NCI-H187 treated with DMSO at 0.1 percent for 48 hours (cell line): ENCODE data around the gene RXFP3.
"Not testable (repeated sequence)": the region's sequence is repeated elsewhere in the genome, so short reads cannot be mapped to it uniquely, and the experiment has no call there.

Source experiments
- DNase-seq: peaks from one replicate; lab custom pipeline; 2025; lab: John Stamatoyannopoulos, UW

RXFP3 gene

GRCh38 chr5:33936381-33937016 lies at the start of gene RXFP3:
TSS of gene RXFP3 (plus strand) at chr5:33936386. CDS start at chr5:33936741, 355 bp downstream.
- no peak for DNase-seq

- DNase-seq: no peak
Observed at GRCh38 chr5:33887268-33887667, 48.9 kb upstream of the RXFP3 start.

- no peak for DNase-seq
Observed at GRCh38 chr5:33888587-33888986, 47.6 kb upstream of the RXFP3 start.

GRCh38 chr5:33890131-33891032 lies 45.8 kb upstream of the RXFP3 start:
- DNase-seq: no peak

- DNase-seq: no peak
Observed at GRCh38 chr5:33891446-33891787, 44.8 kb upstream of the RXFP3 start.

- DNase-seq: no peak
Observed at GRCh38 chr5:33891788-33892619, 44.2 kb upstream of the RXFP3 start, which contains the start of gene ADAMTS12. TSS of gene ADAMTS12 (minus strand) at chr5:33891990. CDS start at chr5:33891856, 134 bp downstream.

GRCh38 chr5:33892620-33893137 lies 43.5 kb upstream of the RXFP3 start:
- DNase-seq: no peak

- no peak for DNase-seq
Observed at GRCh38 chr5:33894566-33894965, 41.6 kb upstream of the RXFP3 start.

- no peak for DNase-seq
Observed at GRCh38 chr5:33901156-33901555, 35.0 kb upstream of the RXFP3 start.

GRCh38 chr5:33903118-33903517 lies 33.1 kb upstream of the RXFP3 start:
- no peak for DNase-seq

GRCh38 chr5:33905381-33905780 lies 30.8 kb upstream of the RXFP3 start:
- DNase-seq: no peak

GRCh38 chr5:33906248-33906647 lies 29.9 kb upstream of the RXFP3 start:
- DNase-seq: not testable (repeated sequence)

- not testable (repeated sequence) for DNase-seq
Observed at GRCh38 chr5:33914844-33915243, 21.3 kb upstream of the RXFP3 start.

- DNase-seq: no peak
Observed at GRCh38 chr5:33921002-33921401, 15.2 kb upstream of the RXFP3 start.

GRCh38 chr5:33925278-33925677 lies 10.9 kb upstream of the RXFP3 start:
- DNase-seq: no peak

GRCh38 chr5:33927685-33928084 lies 8.5 kb upstream of the RXFP3 start:
- no peak for DNase-seq

GRCh38 chr5:33928283-33928682 lies 7.9 kb upstream of the RXFP3 start:
- DNase-seq: no peak

- no peak for DNase-seq
Observed at GRCh38 chr5:33929925-33930690, 6.1 kb upstream of the RXFP3 start.

GRCh38 chr5:33931136-33931535 lies 5.0 kb upstream of the RXFP3 start:
- no peak for DNase-seq

- DNase-seq: no peak
Observed at GRCh38 chr5:33933723-33934169, 2.4 kb upstream of the RXFP3 start.

GRCh38 chr5:33934176-33934575 lies 2.0 kb upstream of the RXFP3 start:
- DNase-seq: no peak
